HG03097 (cell line): ENCODE results near the gene OR1N1.
"Not testable (repeated sequence)": the region's sequence is repeated elsewhere in the genome, so short reads cannot be mapped to it uniquely, and the experiment has no call there.

ENCODE experiments used
- ATAC-seq: cut with Tn5 transposase; IDR thresholded peaks from one replicate; pipeline ENCODE4 v1.9.1; 2021; ENCODE audit not compliant: unreplicated experiment, low FRiP score

The OR1N1 gene

GRCh38 chr9:122527193-122527592 is at the start of gene OR1N1:
Gene OR1N1 (minus strand): TSS chr9:122527293. CDS start chr9:122527293, 0 bp downstream.
- ATAC-seq = no peak

GRCh38 chr9:122572456-122572855 is 45.4 kb upstream of the OR1N1 start:
- ATAC-seq = no peak

- no peak for ATAC-seq
These were observed 40.8 kb upstream of the OR1N1 start for GRCh38 chr9:122567901-122568300.

- no peak for ATAC-seq
These were observed 35.2 kb upstream of the OR1N1 start for GRCh38 chr9:122562134-122562760.

- ATAC-seq = no peak
These were observed 34.4 kb upstream of the OR1N1 start for GRCh38 chr9:122561446-122561845.

GRCh38 chr9:122552812-122553211 is 25.7 kb upstream of the OR1N1 start, which contains the start of gene OR1N2:
Gene OR1N2 (plus strand): TSS chr9:122553112. CDS start chr9:122553212, 100 bp downstream.
- no peak for ATAC-seq

GRCh38 chr9:122551371-122551770 is 24.3 kb upstream of the OR1N1 start:
- ATAC-seq = no peak

GRCh38 chr9:122546196-122546595 is 19.1 kb upstream of the OR1N1 start:
- ATAC-seq = no peak

- ATAC-seq = no peak
These were observed 11.7 kb upstream of the OR1N1 start for GRCh38 chr9:122538757-122539156.

GRCh38 chr9:122537066-122537465 is 10.0 kb upstream of the OR1N1 start:
- not testable (repeated sequence) for ATAC-seq

- ATAC-seq = no peak
These were observed 9.0 kb upstream of the OR1N1 start for GRCh38 chr9:122536134-122536533.

- not testable (repeated sequence) for ATAC-seq
These were observed 4.1 kb upstream of the OR1N1 start for GRCh38 chr9:122531157-122531556.

- no peak for ATAC-seq
These were observed 491 bp downstream of the OR1N1 start for GRCh38 chr9:122526602-122527001.

GRCh38 chr9:122519376-122519775 is 7.7 kb downstream of the OR1N1 start:
- ATAC-seq = no peak

GRCh38 chr9:122518841-122519240 is 8.3 kb downstream of the OR1N1 start, which contains the start of gene OR1J4:
Gene OR1J4 (plus strand): TSS chr9:122519141. CDS start chr9:122519141, 0 bp downstream.
- ATAC-seq = no peak

- ATAC-seq = no peak
These were observed 8.9 kb downstream of the OR1N1 start for GRCh38 chr9:122518226-122518625.

GRCh38 chr9:122510502-122510901 is 16.6 kb downstream of the OR1N1 start, which contains the start of gene OR1J2:
Gene OR1J2 (plus strand): TSS chr9:122510802. CDS start chr9:122510802, 0 bp downstream.
- no peak for ATAC-seq

GRCh38 chr9:122506964-122507363 is 20.1 kb downstream of the OR1N1 start:
- ATAC-seq = no peak

- no peak for ATAC-seq
These were observed 28.2 kb downstream of the OR1N1 start for GRCh38 chr9:122498883-122499288.

GRCh38 chr9:122479062-122479461 is 48.0 kb downstream of the OR1N1 start:
- ATAC-seq = no peak

GRCh38 chr9:122477826-122478225 is 49.3 kb downstream of the OR1N1 start, which contains the start of gene OR1J1:
Gene OR1J1 (minus strand): TSS chr9:122477926. CDS start chr9:122477926, 0 bp downstream.
- no peak for ATAC-seq

- ATAC-seq = no peak
These were observed 49.7 kb downstream of the OR1N1 start for GRCh38 chr9:122477346-122477745.
